Mesodermal cell (in vitro differentiated cells): ENCODE data around the gene SUMO1.

Experiments used
- H3K27ac ChIP-seq: 2 replicates; pipeline ENCODE4 v1.7.0; 2013; ENCODE audit warnings: mild to moderate bottlenecking, low read depth, low read length, moderate library complexity; ENCODE audit not compliant: severe bottlenecking
- H3K36me3 ChIP-seq: 2 replicates; pipeline ENCODE4 v1.7.1; 2013; ENCODE audit warnings: mild to moderate bottlenecking, low read length, moderate library complexity; ENCODE audit not compliant: control insufficient read depth, insufficient read depth
- H3K4me1 ChIP-seq: one replicate; pipeline ENCODE4 v1.7.1; 2013; ENCODE audit warnings: mild to moderate bottlenecking, low read length; ENCODE audit not compliant: insufficient read depth, control insufficient read depth, poor library complexity, severe bottlenecking
- H3K4me3 ChIP-seq: 2 replicates; pipeline ENCODE4 v1.7.0; 2013; ENCODE audit warnings: low read length, control low read depth, mild to moderate bottlenecking; ENCODE audit not compliant: insufficient read depth, poor library complexity, severe bottlenecking; ENCODE audit errors: extremely low read depth
- H3K9me3 ChIP-seq: 2 replicates; pipeline ENCODE4 v1.7.1; 2013; ENCODE audit warnings: mild to moderate bottlenecking, low read length, moderate library complexity; ENCODE audit not compliant: control insufficient read depth
- WGBS, 2 experiments: methylation state at CpG; one replicate each; pipeline ENCODE4 v1.1.5; 2013; ENCODE audit warnings: missing lambda C conversion rate in 2 of 2; ENCODE audit not compliant: insufficient coverage in 2 of 2; 5-methylcytosine and 5-hydroxymethylcytosine counted together

Gene SUMO1

DNA sequence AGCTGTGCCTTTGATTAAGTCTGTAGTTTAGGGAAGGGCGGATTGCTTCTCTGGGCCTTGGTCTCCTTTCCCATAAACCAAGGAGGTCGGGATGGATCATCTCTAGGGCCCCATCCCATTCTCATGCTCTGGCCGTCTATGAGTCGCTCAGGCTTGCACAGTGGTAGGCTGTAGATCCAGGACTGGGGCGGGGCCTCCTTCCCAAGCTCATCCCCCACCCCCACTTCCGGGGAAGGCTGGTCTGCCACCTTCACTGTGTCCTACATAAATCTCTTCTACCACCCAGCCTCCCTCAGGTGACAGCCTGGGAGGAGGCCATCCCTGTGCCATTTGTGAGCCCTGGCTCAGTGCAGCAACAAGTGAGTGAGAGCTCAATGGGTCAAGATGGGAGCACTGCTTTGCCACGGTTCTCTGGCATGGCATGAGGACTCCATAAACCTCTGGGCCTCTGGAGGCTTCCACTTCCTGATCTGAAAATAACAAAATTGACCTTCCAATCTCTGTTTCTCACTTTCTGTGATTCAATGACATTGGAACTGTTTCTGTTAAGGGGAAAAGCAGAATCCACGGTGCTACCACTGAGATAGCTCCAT, 68.5 kb downstream of the SUMO1 start:
- H3K9me3 ChIP-seq = no peaks in the 10 kb centered on the region
- no peak overlapping the region for H3K4me3 ChIP-seq
- H3K4me1 ChIP-seq = peaks cover 4% of the 10 kb centered on the region
- H3K36me3 ChIP-seq = no peaks in the 10 kb centered on the region
- 88 to 91% methylated on average over 3 to 7 of the region's 8 CpGs for WGBS, 2 experiments
- no peak overlapping the region for H3K27ac ChIP-seq

DNA sequence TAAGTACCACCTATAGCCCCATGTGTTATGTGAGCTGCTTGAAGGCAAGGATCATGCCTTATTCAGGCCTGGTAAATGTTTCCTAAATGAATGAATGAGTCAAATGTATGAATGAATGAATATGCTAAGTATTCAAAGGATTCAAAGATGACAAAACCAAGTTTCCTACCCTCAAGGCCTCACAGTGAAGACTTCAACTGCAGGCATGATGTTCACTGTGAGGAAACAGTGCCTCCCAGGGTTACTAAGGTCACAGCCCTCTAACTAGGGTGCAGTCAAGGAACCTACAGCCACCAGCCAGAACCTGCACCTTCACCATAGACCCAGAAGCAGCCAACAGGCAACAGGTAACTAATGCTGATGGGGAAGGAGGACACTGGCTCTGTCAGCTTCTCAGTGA, 69.3 kb downstream of the SUMO1 start:
- no peaks in the 10 kb centered on the region for H3K36me3 ChIP-seq
- H3K4me1 ChIP-seq = peaks cover 9% of the 10 kb centered on the region
- no peak overlapping the region for H3K27ac ChIP-seq
- no peak overlapping the region for H3K4me3 ChIP-seq
- no peaks in the 10 kb centered on the region for H3K9me3 ChIP-seq

DNA sequence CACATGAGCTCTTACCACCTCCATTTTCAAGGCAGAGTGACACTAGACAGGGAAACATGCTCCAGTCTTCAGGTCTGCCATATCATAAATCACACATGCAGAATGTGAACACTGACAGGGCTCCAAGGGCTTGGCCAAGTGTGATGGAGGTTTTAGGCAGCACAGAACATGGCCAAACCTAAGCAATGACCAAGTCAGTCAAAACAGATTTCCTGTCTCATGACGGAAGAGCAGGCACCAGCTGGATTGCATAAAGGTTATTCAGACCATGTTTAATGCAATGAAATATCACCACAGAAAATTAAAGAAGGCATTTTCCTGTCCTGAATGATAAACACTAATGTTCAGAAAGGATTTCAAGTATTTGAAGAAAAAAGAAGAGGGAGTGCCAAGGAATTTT, 72.5 kb downstream of the SUMO1 start:
- Histone ChIP-seq H3K36me3 (no peaks in the 10 kb centered on the region), H3K4me1 (peaks cover 16% of the 10 kb centered on the region), H3K9me3 (no peaks in the 10 kb centered on the region), H3K4me3 (no peak overlapping the region), H3K27ac (no peak overlapping the region)
- WGBS, 2 experiments = 80% methylated on average over 1 of the region's 1 CpG; no CpG with 5 or more reads in 1 of the 2 experiments

DNA sequence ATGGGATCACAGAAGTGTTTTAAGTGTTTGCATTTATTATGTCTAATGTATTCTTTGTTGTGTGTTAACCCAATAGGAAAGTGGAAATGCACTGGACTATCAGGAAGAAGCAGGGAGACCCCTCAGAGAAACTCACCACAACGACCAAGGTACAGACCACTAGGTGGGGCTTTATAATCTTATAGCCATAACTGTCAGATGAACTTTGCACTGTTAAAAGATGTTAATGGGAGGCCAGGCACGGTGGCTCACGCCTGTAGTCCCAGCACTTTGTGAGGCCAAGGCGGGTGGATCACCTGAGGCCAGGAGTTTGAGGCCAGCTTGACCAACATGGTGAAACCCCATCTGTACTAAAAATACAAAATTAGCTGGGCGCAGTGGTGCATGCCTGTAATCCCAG, 73.2 kb downstream of the SUMO1 start:
- Histone ChIP-seq H3K27ac (no peak overlapping the region), H3K36me3 (no peaks in the 10 kb centered on the region)
- 82 to 83% methylated on average over 3 to 4 of the region's 5 CpGs for WGBS, 2 experiments

DNA sequence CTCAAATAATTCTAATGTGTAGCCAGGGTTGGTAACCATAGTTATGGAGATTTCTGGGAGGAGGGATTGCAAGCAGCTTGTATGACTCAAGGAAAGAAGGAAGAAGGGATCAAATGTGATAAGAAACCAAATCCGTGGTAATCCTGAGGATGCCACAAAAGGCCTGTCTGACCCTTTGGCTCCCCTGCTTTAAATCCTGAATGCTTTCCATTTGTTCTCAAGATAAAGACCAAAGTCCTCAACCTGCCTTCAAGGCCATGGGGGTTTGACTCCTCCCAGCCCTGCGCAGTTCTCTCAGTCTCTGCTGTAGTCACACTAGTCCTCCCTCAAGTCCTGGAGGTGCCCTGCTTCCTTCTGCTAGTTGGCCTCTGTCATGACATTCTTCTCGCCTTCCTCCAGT, 74.0 kb downstream of the SUMO1 start:
- 75 to 79% methylated on average over 2 to 3 of the region's 3 CpGs for WGBS, 2 experiments
- Histone ChIP-seq H3K36me3 (no peaks in the 10 kb centered on the region), H3K4me3 (no peak overlapping the region), H3K4me1 (peaks cover 18% of the 10 kb centered on the region), H3K27ac (peak overlapping the region; percentile 57), H3K9me3 (no peaks in the 10 kb centered on the region)

More for the DNA sequence above, 73.2 kb downstream of the SUMO1 start:
- Histone ChIP-seq H3K9me3 (no peaks in the 10 kb centered on the region), H3K4me1 (peaks cover 18% of the 10 kb centered on the region), H3K4me3 (no peak overlapping the region)

DNA sequence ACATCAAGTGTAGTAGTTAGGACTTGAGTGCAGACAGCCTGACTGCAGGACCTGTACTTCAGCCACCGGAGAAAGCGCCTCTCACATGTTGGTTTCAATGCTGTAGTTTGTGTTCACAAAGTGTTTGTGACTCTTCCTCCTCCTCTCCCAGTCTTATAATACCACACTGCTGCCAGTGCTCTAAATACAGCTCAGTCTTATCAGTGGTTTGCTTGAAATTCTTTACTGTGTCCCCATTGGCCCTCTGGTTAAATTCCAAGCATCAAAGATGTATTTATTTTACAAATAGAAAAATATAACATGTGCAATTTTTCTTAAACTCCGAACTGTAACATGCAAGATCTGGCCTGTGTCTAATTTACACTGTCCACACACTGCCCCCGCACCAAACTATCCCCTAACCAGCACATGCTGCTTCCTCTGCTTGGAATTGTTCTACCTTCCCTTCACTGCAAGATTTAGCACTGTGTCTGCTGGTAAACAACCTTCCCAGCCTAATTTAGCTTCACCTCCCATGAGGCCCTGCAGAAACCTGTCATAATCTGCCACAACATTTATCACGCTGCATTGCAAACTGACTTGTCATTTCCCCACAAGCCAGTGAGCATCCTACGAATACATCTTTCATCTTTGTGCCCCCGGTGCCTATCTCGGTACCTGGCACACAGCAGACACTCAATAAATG, 77.1 kb downstream of the SUMO1 start:
- WGBS, 2 experiments = 91 to 94% methylated on average over 6 to 8 of the region's 8 CpGs

DNA sequence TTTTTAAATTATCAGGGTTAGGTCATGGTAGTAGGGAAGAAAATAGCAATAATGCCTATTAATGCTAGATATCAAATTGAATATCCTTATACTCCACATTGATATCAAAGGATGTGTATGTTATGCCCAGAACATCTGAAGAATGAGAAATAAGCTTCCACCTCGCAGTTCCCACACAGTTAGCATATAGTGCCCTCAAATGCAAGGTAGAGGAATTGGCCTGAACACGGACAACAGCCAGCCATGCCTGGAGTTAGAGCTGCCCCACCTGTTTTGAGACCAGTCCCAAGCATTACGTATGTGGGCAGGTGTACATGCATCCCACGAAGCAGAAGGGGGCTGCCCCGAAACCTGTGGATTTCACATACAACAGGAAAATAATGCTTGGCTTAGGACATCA, 79.6 kb downstream of the SUMO1 start:
- Histone ChIP-seq H3K36me3 (no peaks in the 10 kb centered on the region), H3K4me1 (peaks cover 10% of the 10 kb centered on the region)
- 62 to 79% methylated on average over 4 of the region's 5 CpGs for WGBS, 2 experiments

More for the DNA sequence above, 77.1 kb downstream of the SUMO1 start:
- no peaks in the 10 kb centered on the region for H3K9me3 ChIP-seq
- H3K4me1 ChIP-seq = peaks cover 18% of the 10 kb centered on the region
- H3K36me3 ChIP-seq = no peaks in the 10 kb centered on the region
- H3K27ac ChIP-seq = no peak overlapping the region
- H3K4me3 ChIP-seq = no peak overlapping the region

DNA sequence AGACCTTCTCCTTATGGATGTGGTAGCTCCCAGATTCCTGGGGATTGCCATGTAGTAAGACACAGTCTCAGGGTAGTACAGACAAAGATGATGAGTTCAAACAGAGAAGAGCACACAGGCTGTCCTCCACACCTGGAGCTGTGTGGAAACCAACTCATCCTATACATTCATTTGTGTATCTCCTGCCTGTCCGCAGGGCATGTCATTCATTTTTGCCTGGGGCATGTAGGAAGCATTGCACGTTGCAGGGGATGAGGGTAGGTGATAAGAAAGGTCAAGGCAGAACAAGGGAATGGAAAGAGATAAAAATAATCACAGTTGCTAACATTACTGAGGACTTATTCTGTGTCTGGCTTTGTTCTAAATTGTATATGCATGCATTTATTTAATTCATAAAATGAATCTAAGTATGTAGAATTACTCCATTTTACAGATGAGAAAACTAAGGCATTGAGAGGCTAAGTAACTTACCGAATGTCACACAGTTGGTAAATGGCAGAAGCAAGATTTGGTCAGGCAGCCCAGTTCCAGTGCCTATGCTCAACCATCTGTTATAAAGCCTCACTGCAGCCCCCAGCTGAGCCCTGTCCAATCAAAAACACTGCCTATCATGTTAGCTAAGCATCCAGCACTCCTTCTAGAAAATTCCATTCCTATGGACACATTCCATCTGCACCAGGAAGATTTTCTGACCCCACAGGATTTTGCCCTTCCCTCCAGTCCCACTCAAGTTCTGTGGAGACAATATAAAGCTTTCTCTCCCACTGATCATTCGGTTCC, 81.0 kb downstream of the SUMO1 start:
- no peak overlapping the region for H3K4me3 ChIP-seq
- no peaks in the 10 kb centered on the region for H3K36me3 ChIP-seq
- H3K9me3 ChIP-seq = no peaks in the 10 kb centered on the region
- 91 to 100% methylated on average over 3 of the region's 4 CpGs for WGBS, 2 experiments
- peaks cover 10% of the 10 kb centered on the region for H3K4me1 ChIP-seq
- no peak overlapping the region for H3K27ac ChIP-seq

More for the DNA sequence above, 79.6 kb downstream of the SUMO1 start:
- Histone ChIP-seq H3K27ac (no peak overlapping the region), H3K4me3 (no peak overlapping the region), H3K9me3 (no peaks in the 10 kb centered on the region)
